ENCODE results near the gene MTIF3.
A peak's percentile ranks its signal among the peaks of the same experiment; 100 is the strongest.

Gene MTIF3

DNA sequence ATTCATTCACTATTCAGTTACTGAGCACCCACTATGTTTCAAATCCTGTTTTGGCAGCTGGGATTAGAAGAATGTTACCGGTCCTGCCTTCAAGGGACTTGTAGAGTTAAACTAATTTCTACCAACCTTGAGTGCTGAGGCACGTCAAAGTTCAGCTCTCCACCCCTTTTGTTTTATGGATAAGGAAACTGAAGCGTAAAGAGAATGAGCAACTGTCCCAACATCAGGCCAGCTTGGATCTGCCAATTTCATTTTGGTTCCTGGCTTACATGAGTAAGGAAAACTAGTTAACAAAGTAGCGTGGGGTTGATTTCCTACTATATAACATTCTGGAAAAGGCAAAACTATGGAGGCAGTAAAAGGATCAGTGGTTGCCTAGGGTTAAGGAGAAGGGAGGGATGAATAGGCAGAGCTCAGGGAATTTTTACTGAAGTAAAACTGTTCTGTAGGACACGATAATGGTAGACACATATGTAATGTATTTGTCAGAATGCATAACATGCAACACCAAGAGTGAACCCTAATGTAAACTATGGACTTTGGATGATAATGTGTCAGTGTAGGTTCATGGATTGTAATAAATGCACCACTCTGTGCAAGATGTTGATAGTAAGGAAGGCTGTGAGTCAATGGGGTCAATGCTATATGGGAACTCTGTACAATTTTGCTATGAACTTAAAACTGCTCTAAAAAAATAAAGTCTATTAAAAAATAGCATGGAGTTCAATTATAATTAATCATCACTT, 19.9 kb upstream of the MTIF3 start:
- H3K4me3 ChIP-seq (ENCODE audit: low read depth, low read length) = no peak overlapping the region
- TF ChIP-seq BCL11A (tag by site-specific recombination; IDR thresholded peaks at IDR 0.05; ENCODE audit: low read depth) = no peak
- TF ChIP-seq, protein P1, sequence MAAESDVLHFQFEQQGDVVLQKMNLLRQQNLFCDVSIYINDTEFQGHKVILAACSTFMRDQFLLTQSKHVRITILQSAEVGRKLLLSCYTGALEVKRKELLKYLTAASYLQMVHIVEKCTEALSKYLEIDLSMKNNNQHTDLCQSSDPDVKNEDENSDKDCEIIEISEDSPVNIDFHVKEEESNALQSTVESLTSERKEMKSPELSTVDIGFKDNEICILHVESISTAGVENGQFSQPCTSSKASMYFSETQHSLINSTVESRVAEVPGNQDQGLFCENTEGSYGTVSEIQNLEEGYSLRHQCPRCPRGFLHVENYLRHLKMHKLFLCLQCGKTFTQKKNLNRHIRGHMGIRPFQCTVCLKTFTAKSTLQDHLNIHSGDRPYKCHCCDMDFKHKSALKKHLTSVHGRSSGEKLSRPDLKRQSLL (tag by site-specific recombination; IDR thresholded peaks at IDR 0.05) = no peak
- no peak for TF ChIP-seq ZNF658 (tag by site-specific recombination; IDR thresholded peaks at IDR 0.05)
- no peak for TF ChIP-seq ZNF571 (tag by site-specific recombination; IDR thresholded peaks at IDR 0.05)
- no peak for TF ChIP-seq SALL2 (tag by site-specific recombination; IDR thresholded peaks at IDR 0.05; ENCODE audit: borderline replicate concordance)
- TF ChIP-seq GLIS1 (tag by site-specific recombination; IDR thresholded peaks at IDR 0.05) = no peak
- no peak for TF ChIP-seq SETDB1 (IDR thresholded peaks at IDR 0.05; ENCODE audit: insufficient read length, low read length)
- no peak for TF ChIP-seq ZNF544 (tag by site-specific recombination; IDR thresholded peaks at IDR 0.05)
- H3K4me1 ChIP-seq (ENCODE audit: control insufficient read depth, insufficient read depth, low read length) = no peaks in the 10 kb centered on the region
- H3K9me3 ChIP-seq (ENCODE audit: control insufficient read depth, insufficient read depth, low read depth, low read length) = no peaks in the 10 kb centered on the region
- no peaks in the 10 kb centered on the region for H3K36me3 ChIP-seq (ENCODE audit: control insufficient read depth in 2 of 2, insufficient read depth in 1 of 2, low read length in 2 of 2)
- H3K27ac ChIP-seq (ENCODE audit: extremely low read depth, low read depth, low read length) = no peak overlapping the region
- ChIA-PET POLR2A (no interaction called here), CTCF (no interaction called here)

DNA sequence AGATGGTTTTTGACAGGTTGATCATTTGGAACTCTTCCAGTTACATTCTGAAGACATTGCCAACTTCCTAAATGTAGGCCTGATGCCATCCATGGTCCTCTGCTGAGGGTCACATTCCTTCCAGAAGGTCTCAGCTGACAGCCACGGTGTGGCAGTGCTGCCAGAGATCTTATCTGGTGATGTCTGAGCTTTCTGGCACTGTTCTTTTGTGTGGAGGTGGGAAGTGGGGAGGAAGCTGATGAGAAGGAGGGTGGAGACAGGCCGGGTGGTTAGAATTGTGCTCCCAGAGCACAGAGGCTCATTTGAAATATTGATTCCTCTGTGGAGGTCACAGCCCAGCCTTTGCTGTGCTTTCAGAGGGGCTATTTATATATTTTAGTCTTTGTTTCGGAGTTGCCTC, 16.1 kb upstream of the MTIF3 start:
- Histone ChIP-seq H3K27ac (ENCODE audit: extremely low read depth, low read depth, low read length) (no peak overlapping the region), H3K4me3 (ENCODE audit: low read depth, low read length) (no peak overlapping the region), H3K9me3 (ENCODE audit: control insufficient read depth, insufficient read depth, low read depth, low read length) (no peaks in the 10 kb centered on the region), H3K4me1 (ENCODE audit: control insufficient read depth, insufficient read depth, low read length) (no peaks in the 10 kb centered on the region), H3K36me3 (ENCODE audit: control insufficient read depth in 2 of 2, insufficient read depth in 1 of 2, low read length in 2 of 2) (no peaks in the 10 kb centered on the region)
- TF ChIP-seq ZNF660 (tag by site-specific recombination; IDR thresholded peaks at IDR 0.05) = no peak
- TF ChIP-seq FEZF1 (tag by site-specific recombination; IDR thresholded peaks at IDR 0.05) = peak; percentile 30; the same call in 1 of the 2 replicates
- TF ChIP-seq ZFHX2 (tag by site-specific recombination; conservative IDR thresholded peaks at IDR 0.05) = peak; percentile 39; the same call in 1 of the 2 replicates
- ChIA-PET CTCF (interaction anchor here (0.9 to 1.3 kb wide), 3 partner anchors 16 to 517 kb away, joined by 3 to 6 read pairs (median 3); no protein-coding TSS in a partner anchor), POLR2A (no interaction called here)

DNA sequence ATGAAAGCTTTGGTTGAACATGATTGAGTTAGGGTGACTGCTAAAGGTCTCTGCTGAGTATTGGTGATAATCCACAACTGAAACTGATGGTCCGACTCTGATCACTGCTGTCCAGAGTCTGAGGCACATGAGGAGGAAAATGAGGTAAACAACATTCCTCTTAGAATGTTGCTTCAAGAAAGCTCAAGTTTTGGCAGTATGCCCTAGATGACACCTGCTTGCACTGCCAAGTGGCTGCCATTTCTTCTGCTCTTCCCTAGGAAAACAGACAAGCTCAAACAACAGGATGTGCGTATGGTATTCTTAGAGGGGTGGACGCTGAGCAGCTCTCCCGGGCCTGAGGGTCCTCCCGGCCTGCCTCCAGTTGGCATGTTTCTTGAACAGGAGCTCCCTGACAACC, 15.2 kb upstream of the MTIF3 start:
- ChIA-PET CTCF (interaction anchor here (1.3 kb wide), 1 partner anchor 361 kb away, joined by 6 read pairs; no protein-coding TSS in a partner anchor), POLR2A (no interaction called here)
- Histone ChIP-seq H3K27ac (ENCODE audit: extremely low read depth, low read depth, low read length) (no peak overlapping the region), H3K36me3 (ENCODE audit: control insufficient read depth in 2 of 2, insufficient read depth in 1 of 2, low read length in 2 of 2) (no peaks in the 10 kb centered on the region), H3K4me3 (ENCODE audit: low read depth, low read length) (no peak overlapping the region), H3K4me1 (ENCODE audit: control insufficient read depth, insufficient read depth, low read length) (no peaks in the 10 kb centered on the region), H3K9me3 (ENCODE audit: control insufficient read depth, insufficient read depth, low read depth, low read length) (no peaks in the 10 kb centered on the region)
- TF ChIP-seq, protein P2, sequence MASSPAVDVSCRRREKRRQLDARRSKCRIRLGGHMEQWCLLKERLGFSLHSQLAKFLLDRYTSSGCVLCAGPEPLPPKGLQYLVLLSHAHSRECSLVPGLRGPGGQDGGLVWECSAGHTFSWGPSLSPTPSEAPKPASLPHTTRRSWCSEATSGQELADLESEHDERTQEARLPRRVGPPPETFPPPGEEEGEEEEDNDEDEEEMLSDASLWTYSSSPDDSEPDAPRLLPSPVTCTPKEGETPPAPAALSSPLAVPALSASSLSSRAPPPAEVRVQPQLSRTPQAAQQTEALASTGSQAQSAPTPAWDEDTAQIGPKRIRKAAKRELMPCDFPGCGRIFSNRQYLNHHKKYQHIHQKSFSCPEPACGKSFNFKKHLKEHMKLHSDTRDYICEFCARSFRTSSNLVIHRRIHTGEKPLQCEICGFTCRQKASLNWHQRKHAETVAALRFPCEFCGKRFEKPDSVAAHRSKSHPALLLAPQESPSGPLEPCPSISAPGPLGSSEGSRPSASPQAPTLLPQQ (tag by site-specific recombination; IDR thresholded peaks at IDR 0.05) = no peak
- TF ChIP-seq ZNF19 (tag by site-specific recombination; IDR thresholded peaks at IDR 0.05; ENCODE audit: low read depth) = no peak
- no peak for TF ChIP-seq ZNF623 (tag by site-specific recombination; IDR thresholded peaks at IDR 0.05)
- TF ChIP-seq ZNF514 (tag by site-specific recombination; IDR thresholded peaks at IDR 0.05) = no peak
- TF ChIP-seq MYNN (tag by site-specific recombination; IDR thresholded peaks at IDR 0.05; ENCODE audit: borderline replicate concordance) = no peak
- TF ChIP-seq, protein P3, sequence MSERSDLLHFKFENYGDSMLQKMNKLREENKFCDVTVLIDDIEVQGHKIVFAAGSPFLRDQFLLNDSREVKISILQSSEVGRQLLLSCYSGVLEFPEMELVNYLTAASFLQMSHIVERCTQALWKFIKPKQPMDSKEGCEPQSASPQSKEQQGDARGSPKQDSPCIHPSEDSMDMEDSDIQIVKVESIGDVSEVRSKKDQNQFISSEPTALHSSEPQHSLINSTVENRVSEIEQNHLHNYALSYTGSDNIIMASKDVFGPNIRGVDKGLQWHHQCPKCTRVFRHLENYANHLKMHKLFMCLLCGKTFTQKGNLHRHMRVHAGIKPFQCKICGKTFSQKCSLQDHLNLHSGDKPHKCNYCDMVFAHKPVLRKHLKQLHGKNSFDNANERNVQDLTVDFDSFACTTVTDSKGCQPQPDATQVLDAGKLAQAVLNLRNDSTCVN (tag by site-specific recombination; optimal IDR thresholded peaks at IDR 0.05) = no peak
- TF ChIP-seq ZFP3 (tag by site-specific recombination; IDR thresholded peaks at IDR 0.05; ENCODE audit: low read depth) = no peak
- no peak for TF ChIP-seq ZNF140 (tag by site-specific recombination; IDR thresholded peaks at IDR 0.05)
